K562 (cell line): ENCODE measurements around the gene SRF. TPM values are rescaled to one million over a fixed set of nuclear protein-coding genes. Genes with fewer than 3 reads are reported as not detected.

Experiments used
- CEBPB ChIP-seq: fragments of 450-650 bp; IDR thresholded peaks from 2 replicates; pipeline ENCODE4 v1.6.1; 2016; ENCODE audit warnings: missing genetic modification characterization, missing compliant biosample characterization
- CEBPZ ChIP-seq: fragments of 150-350 bp; IDR thresholded peaks from 2 replicates; pipeline ENCODE4 v1.6.1; 2014; ENCODE audit warnings: low read depth, mild to moderate bottlenecking, low read length, borderline replicate concordance
- IFI16 ChIP-seq: fragments of 250-450 bp; sonication (Bioruptor Pico); IDR thresholded peaks from 2 replicates; pipeline ENCODE4 v2.1.2; 2022; ENCODE audit warnings: mild to moderate bottlenecking, inconsistent platforms
- ILK ChIP-seq: fragments of 450-650 bp; IDR thresholded peaks from 2 replicates; pipeline ENCODE4 v1.6.1; 2016; ENCODE audit warnings: missing genetic modification characterization, low read depth, mild to moderate bottlenecking, missing compliant biosample characterization, moderate library complexity, borderline replicate concordance
- NFIC ChIP-seq: fragments of 450-650 bp; IDR thresholded peaks from 2 replicates; pipeline ENCODE4 v1.6.1; 2017; ENCODE audit warnings: mild to moderate bottlenecking, inconsistent platforms
- NR3C1 ChIP-seq: sonication (generic); formaldehyde crosslinking; IDR thresholded peaks from 2 replicates; pipeline ENCODE4 v1.8.1; 2022; ENCODE audit warnings: missing genetic modification reagents
- PHB ChIP-seq: fragments of 250-450 bp; sonication (Bioruptor Pico); IDR thresholded peaks from 2 replicates; pipeline ENCODE4 v1.5.0; 2021
- RHOXF2B ChIP-seq: fragments of 250-450 bp; sonication (Bioruptor Pico); conservative IDR thresholded peaks from 2 replicates; pipeline ENCODE4 v1.5.1; 2021
- SMAD3 ChIP-seq: fragments of 450-650 bp; formaldehyde crosslinking; conservative IDR thresholded peaks from 2 replicates; pipeline ENCODE4 v1.4.0; 2020; ENCODE audit warnings: mild to moderate bottlenecking
- TEAD4 ChIP-seq, 2 experiments: sonication (generic) in 1 of 2; formaldehyde crosslinking in 1 of 2; IDR thresholded peaks; 2 replicates each; pipeline versions ENCODE4 v1.6.1 to v1.8.0; 2012 to 2022; ENCODE audit warnings: borderline replicate concordance in 1 of 2, inconsistent platforms in 1 of 2, low read length in 1 of 2, mild to moderate bottlenecking in 1 of 2, missing genetic modification reagents in 1 of 2
- UBTF ChIP-seq, 2 experiments: IDR thresholded peaks; 2 replicates each; pipeline ENCODE4 v1.6.1; 2012; ENCODE audit warnings: improper control_type of control experiment in 2 of 2, low read depth in 2 of 2, low read length in 2 of 2, borderline replicate concordance in 1 of 2
- polyA plus RNA-seq, 8 experiments: library from polyadenylated mRNA; depleted of rRNA in 4 of 8; stranded (reverse) in 5 of 8; unstranded in 3 of 8; fragments of >200 nt; fragmentation: Nextera tagmentation in 2 of 8; fragmentation: Illumina TruSeq in 1 of 8; extraction: Ambion mirVana in 2 of 8; extraction: Trizol in 1 of 8; gene quantifications; 2 replicates each; pipeline versions ENCODE4 v1.2.1 to v1.2.3, GENCODE V29; 2011 to 2014; ENCODE audit warnings: inconsistent platforms in 1 of 8, missing spikeins in 1 of 8
- total RNA-seq, 7 experiments: library from RNA; depleted of rRNA in 6 of 7; stranded (reverse); fragments of >200 nt in 6 of 7; fragmentation: Illumina TruSeq in 2 of 7; extraction: Trizol in 2 of 7; gene quantifications; 2 replicates each; pipeline versions ENCODE4 v1.2.1 to v1.2.3, GENCODE V29; 2011 to 2021; ENCODE audit warnings: low replicate concordance in 1 of 7
- TF ChIP-seq, protein P1 (sequence below), 2 experiments: fragments of 200-800 bp in 1 of 2; sonication (Bioruptor generic) in 1 of 2; sonication (generic) in 1 of 2; formaldehyde crosslinking in 1 of 2; IDR thresholded peaks in 1 of 2; conservative IDR thresholded peaks in 1 of 2; 2 replicates each; pipeline versions ENCODE4 v1.5.0 to v1.6.1; 2016 to 2020; ENCODE audit warnings: missing compliant biosample characterization in 1 of 2, missing genetic modification characterization in 1 of 2, missing genetic modification reagents in 1 of 2
- TF ChIP-seq, protein P2 (sequence below): sonication (generic); formaldehyde crosslinking; IDR thresholded peaks from 2 replicates; pipeline ENCODE4 v1.8.0; 2022; ENCODE audit warnings: mild to moderate bottlenecking, missing genetic modification reagents

Gene SRF
- total and polyA plus RNA-seq, 9 of the 15 experiments (the other 6 are each of a cell fraction or from before 2014, with no cell fraction given) = 2.5 to 37.0 (median 24.6) TPM

DNA sequence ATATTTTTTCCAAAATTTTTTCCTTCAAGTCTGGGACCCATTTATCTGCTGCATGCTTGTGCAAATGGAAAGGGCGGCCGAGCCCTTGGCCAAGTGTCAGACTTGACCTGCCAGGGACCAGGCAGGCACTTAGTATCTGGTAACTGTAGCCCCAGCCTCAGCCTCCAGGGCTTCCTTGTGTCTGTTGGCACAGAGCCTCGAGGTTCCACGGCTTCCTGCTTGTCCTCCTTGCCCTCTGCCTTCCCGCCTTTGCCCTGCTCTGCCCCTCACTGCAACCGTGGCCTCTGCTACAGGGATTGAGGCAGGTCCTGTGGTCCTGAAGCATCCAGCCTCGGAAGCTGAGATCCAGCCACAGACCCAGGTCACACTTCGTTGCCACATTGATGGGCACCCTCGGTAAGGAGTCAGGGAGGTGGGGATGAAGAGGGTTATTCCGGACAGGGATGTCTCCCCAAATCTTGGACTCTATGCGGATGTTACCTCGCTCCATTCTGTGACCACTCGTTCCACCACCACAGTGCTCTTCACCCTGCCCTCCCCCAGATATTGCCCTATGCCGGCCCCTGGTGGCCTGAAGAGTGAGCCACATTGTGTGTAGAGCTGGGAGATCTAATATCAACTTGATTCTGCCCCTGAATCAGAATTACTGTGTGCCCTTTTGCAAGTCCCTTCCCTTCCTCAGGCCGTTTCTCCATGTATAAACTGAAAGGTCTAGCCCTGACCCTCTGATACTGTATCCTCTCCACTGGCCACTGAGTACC is 41.5 kb upstream of the SRF start (continued):
- no peak for TF ChIP-seq CEBPZ
- no peak for TF ChIP-seq SMAD3 (CRISPR knock-in tag)
- TF ChIP-seq NR3C1 (CRISPR knock-in tag) = no peak
- no peak for TF ChIP-seq RHOXF2B (CRISPR knock-in tag)
- TF ChIP-seq, protein P1, sequence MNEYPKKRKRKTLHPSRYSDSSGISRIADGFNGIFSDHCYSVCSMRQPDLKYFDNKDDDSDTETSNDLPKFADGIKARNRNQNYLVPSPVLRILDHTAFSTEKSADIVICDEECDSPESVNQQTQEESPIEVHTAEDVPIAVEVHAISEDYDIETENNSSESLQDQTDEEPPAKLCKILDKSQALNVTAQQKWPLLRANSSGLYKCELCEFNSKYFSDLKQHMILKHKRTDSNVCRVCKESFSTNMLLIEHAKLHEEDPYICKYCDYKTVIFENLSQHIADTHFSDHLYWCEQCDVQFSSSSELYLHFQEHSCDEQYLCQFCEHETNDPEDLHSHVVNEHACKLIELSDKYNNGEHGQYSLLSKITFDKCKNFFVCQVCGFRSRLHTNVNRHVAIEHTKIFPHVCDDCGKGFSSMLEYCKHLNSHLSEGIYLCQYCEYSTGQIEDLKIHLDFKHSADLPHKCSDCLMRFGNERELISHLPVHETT (CRISPR knock-in tag; conservative IDR thresholded peaks at IDR 0.05 in 1 of 2, IDR thresholded peaks at IDR 0.05 in 1 of 2) = no peak
- TF ChIP-seq CEBPB (tag) = no peak
- no peak for TF ChIP-seq IFI16 (CRISPR knock-in tag)
- TF ChIP-seq PHB (CRISPR knock-in tag) = no peak
- TF ChIP-seq UBTF (IDR thresholded peaks at IDR 0.05; ENCODE audit: borderline replicate concordance in 1 of 2, low read depth in 2 of 2, low read length in 2 of 2) = no peak
- TF ChIP-seq TEAD4 (IDR thresholded peaks at IDR 0.05; ENCODE audit: low read length) = 0 out of 2 replicates have a peak, but pooled peaks have one; percentile 6
- TF ChIP-seq TEAD4 (CRISPR knock-in tag; IDR thresholded peaks at IDR 0.05; ENCODE audit: borderline replicate concordance) = no peak
- no peak for TF ChIP-seq ILK
- TF ChIP-seq, protein P2, sequence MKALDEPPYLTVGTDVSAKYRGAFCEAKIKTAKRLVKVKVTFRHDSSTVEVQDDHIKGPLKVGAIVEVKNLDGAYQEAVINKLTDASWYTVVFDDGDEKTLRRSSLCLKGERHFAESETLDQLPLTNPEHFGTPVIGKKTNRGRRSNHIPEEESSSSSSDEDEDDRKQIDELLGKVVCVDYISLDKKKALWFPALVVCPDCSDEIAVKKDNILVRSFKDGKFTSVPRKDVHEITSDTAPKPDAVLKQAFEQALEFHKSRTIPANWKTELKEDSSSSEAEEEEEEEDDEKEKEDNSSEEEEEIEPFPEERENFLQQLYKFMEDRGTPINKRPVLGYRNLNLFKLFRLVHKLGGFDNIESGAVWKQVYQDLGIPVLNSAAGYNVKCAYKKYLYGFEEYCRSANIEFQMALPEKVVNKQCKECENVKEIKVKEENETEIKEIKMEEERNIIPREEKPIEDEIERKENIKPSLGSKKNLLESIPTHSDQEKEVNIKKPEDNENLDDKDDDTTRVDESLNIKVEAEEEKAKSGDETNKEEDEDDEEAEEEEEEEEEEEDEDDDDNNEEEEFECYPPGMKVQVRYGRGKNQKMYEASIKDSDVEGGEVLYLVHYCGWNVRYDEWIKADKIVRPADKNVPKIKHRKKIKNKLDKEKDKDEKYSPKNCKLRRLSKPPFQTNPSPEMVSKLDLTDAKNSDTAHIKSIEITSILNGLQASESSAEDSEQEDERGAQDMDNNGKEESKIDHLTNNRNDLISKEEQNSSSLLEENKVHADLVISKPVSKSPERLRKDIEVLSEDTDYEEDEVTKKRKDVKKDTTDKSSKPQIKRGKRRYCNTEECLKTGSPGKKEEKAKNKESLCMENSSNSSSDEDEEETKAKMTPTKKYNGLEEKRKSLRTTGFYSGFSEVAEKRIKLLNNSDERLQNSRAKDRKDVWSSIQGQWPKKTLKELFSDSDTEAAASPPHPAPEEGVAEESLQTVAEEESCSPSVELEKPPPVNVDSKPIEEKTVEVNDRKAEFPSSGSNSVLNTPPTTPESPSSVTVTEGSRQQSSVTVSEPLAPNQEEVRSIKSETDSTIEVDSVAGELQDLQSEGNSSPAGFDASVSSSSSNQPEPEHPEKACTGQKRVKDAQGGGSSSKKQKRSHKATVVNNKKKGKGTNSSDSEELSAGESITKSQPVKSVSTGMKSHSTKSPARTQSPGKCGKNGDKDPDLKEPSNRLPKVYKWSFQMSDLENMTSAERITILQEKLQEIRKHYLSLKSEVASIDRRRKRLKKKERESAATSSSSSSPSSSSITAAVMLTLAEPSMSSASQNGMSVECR (CRISPR knock-in tag) = no peak
- TF ChIP-seq NFIC = no peak
